Stimulated activated CD4-positive, alpha-beta T cell treated with anti-CD3 and anti-CD28 coated beads, Interleukin-12 subunit alpha, Interleukin-12 subunit beta, amount 100 ng/mL, for 4 hours (primary cell): ENCODE data around the gene CACNA1F.

Source experiments
- DNase-seq: peaks from one replicate; pipeline ENCODE4 v3.0.0-alpha.2; 2020

The CACNA1F gene

GRCh38 chrX:49257074-49257790 is 24.1 kb upstream of the CACNA1F start:
- no peak for DNase-seq

GRCh38 chrX:49256268-49256995 is 23.3 kb upstream of the CACNA1F start:
- no peak for DNase-seq

DNA sequence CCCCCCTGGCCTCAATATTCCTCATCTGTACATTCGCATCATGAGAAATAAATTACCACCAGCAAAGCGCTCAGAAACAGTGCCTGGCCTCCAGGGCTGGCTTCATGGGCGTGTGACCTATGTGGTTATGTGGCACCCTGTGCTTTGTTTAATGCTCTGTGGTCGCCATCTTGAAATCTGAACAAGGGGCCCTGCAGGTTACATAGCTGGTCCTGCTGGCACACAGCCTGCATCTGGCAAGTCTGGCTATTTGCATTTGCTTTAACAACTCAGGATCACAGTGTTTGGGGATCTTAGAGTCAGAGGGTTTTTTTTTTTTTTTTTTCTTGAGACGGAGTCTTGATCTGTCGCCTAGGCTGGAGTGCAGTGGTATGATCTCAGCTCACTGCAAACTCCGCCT is 21.5 kb upstream of the CACNA1F start:
- no peak for DNase-seq

DNA sequence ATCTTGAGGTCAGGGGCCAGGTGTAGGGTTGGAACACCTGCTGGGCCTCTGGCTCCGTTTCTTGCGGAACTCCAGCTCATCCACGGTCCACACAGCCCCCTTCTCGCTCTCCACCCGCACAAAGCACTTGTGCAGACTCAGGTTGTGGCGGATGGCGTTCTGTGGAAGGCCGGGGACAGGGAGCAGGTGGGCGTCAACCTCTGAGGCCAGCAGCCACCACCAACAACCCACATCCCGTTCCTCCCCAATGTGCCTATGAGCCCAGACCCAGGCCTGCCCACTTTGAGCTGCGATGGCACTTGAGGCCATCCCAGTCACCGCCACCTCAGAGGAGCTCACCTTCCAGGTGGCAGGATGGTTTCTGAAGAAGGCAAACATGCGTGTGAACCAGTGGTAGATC is 18.2 kb upstream of the CACNA1F start:
- no peak for DNase-seq

GRCh38 chrX:49250578-49250977 is 17.4 kb upstream of the CACNA1F start:
- DNase-seq: no peak

DNA sequence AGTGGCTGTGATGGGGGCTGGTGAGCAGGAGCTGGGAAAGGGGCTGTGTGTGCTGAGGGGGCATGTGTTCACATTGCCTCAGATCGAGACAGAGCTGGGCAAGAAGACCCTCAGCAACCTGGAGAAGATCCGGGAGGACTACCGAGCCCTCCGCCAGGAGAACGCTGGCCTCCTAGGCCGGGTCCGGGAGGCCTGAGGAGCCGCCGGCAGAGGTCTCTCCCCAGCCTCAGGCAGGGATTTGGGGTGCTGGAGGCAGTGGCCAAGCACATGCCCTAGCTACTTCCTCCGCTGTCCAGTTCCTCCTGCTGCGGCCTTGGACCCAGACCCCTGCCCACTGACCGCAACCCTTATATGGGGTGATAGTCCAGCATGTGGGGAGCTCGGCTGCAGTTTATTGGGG is 16.9 kb upstream of the CACNA1F start:
- no peak for DNase-seq

DNA sequence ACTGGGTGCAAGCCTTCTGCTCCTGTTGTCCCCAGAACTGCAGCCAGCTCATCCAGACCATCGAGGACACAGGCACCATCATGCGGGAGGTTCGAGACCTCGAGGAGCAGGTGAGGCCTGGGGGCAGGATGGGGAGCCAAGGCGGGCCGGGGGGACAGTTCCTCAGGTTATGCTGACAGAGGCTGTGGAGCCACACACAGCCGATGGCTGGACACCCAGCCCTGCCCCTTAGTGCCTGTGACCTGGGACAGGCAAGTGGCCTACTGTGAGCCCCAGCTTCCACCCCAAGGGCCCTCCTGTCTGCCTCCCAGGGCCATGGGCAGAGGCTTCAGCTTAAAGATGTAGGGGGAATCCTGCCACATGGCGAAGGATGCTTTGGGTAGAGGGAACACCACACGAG is 16.5 kb upstream of the CACNA1F start:
- DNase-seq: no peak

GRCh38 chrX:49249071-49249470 is 15.9 kb upstream of the CACNA1F start:
- DNase-seq: no peak

DNA sequence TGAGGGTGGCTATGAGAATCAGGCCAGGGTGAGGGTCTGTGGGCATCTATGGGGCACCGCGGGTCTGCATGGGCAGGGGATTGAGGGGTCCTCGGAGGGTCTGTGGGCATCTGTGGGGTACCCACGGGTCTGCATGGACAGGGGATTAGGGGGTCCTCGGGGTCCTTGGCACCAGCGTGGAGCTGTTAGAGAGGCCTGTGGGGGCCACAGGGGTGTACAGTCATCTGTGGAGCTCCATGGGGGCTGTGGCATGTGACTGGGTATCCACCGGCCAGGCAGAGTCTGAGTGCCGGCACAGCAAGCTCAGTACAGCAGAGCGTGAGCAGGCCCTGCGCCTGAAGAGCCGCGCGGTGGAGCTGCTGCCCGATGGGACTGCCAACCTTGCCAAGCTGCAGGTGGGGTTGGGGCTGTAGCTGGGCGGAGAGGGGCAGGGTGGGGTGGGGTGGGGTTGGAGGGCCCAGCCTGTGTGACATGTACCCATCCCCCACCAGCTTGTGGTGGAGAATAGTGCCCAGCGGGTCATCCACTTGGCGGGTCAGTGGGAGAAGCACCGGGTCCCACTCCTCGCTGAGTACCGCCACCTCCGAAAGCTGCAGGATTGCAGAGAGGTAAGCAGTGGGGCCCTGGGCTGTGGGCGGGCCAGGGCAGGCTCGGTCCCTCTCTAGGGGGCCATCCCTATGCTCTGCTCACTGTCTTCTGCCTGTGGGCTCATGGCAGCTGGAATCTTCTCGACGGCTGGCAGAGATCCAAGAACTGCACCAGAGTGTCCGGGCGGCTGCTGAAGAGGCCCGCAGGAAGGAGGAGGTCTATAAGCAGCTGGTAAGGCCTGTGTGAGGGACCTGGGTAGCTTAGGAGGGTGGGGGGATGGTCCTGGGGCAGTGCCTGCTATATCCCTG is 15.0 kb upstream of the CACNA1F start:
- DNase-seq: no peak

GRCh38 chrX:49247346-49247745 is 14.2 kb upstream of the CACNA1F start:
- no peak for DNase-seq

DNA sequence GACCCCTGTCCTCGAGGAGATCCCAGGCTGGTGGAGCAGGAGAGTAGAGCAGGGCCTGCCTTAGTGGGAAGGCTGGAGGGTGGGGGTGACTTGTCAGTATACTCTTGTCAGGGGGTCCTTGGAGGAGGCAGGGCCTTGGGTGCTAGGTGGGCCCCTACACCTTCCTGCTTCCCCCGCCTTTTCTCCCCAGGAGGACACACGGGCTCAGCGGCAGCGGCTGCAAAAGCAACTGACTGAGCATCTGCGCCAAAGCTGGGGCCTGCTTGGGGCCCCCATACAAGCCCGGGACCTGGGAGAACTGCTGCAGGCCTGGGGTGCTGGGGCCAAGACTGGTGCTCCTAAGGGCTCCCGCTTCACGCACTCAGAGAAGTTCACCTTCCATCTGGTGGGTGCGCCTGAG is 13.4 kb upstream of the CACNA1F start:
- DNase-seq: no peak

DNA sequence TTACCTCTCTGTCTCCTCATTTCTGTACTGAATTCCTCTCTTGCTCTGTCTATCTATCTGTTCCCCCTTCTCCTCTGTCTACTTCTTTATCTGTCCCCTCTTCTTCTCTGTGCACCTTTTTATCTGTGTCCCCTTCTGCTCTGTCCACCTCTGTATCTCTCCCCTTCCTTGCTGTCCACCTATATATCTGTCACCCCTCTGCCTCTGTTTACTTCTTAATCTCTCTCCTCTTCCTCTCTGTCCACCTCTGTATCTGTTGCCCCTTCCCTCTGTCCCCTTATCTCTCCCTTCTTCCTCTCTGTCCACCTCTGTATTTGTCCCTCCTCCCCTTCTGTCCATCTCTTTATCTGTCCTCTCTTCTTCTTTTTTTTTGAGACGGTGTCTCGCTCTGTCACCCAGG is 11.1 kb upstream of the CACNA1F start:
- no peak for DNase-seq

GRCh38 chrX:49243166-49243565 is 10.0 kb upstream of the CACNA1F start:
- DNase-seq: no peak

DNA sequence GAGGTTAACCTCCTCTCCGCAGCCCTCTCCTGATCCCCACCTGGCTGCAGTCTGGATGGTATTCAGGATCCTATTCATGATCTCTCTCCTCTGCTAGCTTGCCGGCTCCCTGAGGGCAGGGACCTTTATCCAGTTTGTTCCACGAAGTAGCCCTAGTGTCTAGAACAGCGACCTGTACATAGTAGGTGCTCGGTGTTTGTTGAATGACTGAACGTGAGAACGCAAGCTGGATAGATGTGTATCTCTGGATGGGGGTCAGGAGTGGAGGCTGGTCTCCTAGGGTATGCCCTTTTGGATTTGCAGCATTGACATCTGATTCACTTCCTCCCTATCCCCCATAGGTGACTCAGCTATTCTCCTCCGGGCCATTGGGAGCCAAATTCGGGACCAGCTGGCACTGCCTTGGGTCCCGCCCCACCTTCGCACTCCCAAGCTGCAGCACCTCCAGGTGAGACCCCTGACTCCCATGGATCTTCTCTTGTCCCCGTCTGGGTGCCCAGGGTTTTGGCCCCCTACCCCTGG is 9.5 kb upstream of the CACNA1F start:
- DNase-seq: no peak

GRCh38 chrX:49238735-49239134 is 5.6 kb upstream of the CACNA1F start:
- DNase-seq: no peak

DNA sequence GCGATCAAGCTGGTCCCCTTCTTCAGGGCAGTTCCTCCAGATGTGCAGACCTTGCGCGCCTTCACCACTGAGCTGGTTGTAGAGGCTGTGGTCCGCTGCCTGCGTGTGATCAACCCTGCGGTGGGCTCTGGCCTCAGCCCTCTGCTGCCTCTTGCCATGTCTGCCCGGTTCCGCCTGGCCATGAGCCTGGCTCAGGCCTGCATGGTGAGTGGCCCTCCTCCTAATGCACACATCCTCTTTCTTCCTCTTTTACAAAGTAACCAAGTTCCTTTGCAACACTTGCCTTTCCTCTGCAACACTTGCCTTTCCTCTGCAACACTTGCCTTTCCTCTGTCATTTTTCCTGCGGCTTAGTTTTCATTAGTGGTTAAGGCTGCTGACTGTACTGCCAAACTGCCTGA is 3.9 kb upstream of the CACNA1F start:
- no peak for DNase-seq

DNA sequence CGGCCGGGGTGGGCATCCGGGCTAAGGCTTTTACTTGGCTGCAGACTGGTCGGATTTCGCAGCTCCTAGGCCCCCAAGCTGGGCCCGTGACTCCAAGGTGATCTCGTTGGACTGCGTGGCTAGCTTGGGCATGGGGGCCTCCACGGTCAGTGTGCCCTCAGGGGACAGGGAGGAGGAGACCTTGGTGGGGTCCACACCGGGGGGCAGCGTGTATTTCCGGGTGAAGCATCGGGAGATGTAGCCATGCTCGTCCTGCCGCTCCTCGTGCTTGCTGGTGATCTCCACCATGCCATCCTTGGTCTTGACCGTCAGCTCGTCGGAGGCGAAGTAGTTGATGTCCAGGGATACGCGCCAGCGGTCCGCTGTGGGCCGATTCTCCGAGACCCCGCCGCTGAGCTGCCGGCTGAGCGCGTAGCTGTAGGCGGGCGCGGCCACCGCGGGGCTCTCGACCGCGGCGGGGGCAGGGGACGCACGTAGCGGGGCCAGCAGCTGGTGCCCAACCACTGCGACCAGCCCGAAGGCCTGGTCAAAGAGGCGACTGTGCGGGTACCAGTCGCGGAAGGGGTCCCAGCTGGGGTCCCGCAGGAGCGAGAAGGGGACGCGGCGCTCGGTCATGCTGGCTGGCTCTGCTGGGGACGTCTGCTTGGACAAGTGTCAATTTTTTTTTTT is 881 bp upstream of the CACNA1F start:
- DNase-seq: no peak

GRCh38 chrX:49232525-49232924 is 615 bp downstream of the CACNA1F start:
- no peak for DNase-seq

DNA sequence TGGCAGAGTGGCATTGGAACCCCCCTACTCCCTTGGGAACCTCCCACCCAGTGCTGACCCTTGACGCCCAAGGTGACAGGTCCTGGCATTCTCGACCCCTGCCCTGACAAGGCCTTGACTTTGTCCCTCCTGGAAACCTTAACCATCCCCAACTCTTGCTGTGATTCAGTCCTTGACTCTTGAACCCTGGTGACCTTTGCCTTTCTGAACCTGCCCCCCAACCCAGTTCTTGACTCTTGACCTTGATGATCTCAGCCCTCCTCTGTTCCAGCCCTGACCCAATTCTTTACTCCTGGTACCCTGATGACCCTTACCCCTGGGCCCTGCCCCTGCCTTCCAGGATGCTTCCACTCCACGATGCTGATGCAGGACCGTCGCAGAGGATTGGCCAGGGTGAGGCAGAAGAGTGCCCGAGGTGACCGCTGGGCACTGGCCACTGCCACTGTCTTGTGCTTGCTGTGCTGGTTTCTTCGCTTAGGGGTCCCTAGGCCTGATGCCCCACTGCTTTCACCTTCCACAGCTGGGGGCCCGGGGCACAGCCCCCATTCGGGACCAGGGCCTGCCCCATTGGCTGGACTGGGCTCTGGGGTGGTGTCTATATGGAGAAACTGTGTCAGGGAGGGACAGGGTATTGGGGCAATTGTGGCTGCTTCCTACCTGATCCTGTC is 1.7 kb downstream of the CACNA1F start:
- DNase-seq: no peak

GRCh38 chrX:49230500-49231232 is 2.5 kb downstream of the CACNA1F start:
- peak; percentile 47 for DNase-seq

GRCh38 chrX:49228185-49228584 is 5.0 kb downstream of the CACNA1F start:
- no peak for DNase-seq

GRCh38 chrX:49227726-49228125 is 5.4 kb downstream of the CACNA1F start:
- no peak for DNase-seq
